Stimulated activated CD4-positive, alpha-beta T cell treated with anti-CD3 and anti-CD28 coated beads, Interleukin-15, amount 100 ng/mL, for 1 hour (primary cell): ENCODE data around the gene KIF1A.
"Not testable (repeated sequence)": the region's sequence is repeated elsewhere in the genome, so short reads cannot be mapped to it uniquely, and the experiment has no call there.

Source experiments
- DNase-seq, 2 donors: peaks; one replicate each; pipeline ENCODE4 v3.0.0-alpha.2; 2020; ENCODE audit warnings: low read depth in 1 of 2, low spot score in 1 of 2

KIF1A gene

DNA sequence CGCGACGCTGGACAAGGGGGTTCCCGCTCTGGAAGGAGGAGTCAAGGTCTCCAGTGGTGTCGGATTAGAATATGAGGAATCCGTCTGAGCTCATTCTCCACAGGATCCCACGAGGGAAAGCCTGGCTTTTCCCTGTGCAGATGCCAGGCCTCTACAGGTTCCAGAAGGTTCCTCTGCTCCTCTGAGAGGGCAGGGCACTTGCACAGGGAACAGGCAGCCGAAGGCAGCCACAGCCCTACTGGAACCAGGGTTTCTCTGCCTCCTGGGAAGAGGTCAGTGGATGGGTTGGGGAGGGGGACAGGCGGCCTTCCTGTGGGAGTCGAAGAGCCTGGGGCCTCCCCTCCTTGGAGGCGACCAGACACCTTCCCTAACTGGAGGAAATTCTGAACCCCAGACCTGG is 130.0 kb downstream of the KIF1A start:
- no peak for DNase-seq

DNA sequence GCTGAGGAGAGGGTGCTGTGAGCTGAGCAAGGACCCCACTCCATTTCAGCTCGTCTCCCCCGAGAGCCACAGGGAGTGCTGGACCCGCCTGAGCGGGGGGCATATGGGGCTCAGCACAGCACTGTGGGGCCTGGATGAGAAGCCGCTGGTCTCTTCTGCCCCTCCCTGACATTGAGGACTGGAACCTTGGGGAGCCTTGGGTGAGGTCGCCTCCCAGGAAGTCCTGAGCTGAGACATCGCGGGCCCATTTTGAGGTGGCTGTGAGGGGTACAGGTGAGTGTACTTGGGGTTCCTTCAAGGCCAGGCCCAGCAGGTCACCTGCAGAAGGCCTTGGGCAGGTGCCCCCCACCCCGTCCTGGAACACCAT is 131.5 kb downstream of the KIF1A start:
- no peak for DNase-seq

GRCh38 chr2:240687741-240688552 is 132.1 kb downstream of the KIF1A start:
- DNase-seq = no peak

- no peak for DNase-seq
Measured at GRCh38 chr2:240687045-240687740, 132.8 kb downstream of the KIF1A start.

DNA sequence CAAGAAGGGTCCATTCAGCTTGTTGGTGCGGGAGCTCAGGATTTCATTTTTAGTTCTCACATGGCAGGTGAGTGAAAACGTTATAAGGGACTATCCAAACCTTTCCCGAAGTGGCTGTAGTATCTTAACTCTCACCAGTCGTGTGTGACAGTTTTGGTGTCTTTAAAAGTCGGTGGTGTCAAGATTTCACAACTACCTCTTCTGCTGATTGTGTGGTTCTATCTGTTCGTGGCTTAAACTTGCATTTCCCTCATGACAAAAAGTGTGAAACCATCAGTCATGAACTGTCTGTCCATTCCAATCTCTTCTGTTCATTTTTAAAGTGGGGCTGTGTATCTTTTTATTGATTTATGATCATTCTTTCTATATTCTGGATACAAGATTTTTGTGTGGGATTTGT is 133.6 kb downstream of the KIF1A start:
- no peak for DNase-seq

- no peak for DNase-seq
Measured at GRCh38 chr2:240685771-240686371, 134.1 kb downstream of the KIF1A start.

DNA sequence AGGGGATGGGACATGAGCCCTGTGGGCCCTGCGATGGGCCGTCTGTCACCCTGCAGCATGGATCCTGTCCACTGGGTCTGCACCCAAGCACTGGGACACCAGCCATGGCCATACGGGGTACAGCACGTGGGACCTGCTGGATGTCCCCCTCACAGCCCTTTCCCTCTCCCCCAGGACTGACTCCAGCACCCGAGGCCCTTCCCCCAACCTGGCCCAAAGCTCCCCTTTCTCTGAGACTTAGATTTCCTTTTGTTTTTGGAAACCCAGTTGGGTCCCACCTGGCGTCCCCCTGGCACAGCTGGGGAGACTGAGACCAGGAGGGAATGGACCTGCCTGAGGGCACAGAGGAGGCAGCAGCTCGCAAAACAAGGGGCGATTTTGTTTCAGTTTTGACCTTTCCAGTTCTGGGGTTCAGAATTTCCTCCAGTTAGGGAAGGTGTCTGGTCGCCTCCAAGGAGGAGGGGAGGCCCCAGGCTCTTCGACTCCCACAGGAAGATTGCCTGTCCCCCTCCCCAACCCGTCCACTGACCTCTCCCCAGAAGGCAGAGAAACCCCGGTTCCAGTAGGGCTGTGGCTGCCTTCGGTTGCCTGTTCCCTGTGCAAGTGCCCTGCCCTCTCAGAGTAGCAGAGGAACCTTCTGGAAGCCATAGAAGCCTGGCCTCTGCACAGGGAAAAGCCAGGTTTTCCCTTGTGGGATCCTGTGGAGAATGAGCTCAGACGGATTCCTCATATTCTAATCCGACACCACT is 135.9 kb downstream of the KIF1A start:
- DNase-seq = not testable (repeated sequence)

GRCh38 chr2:240683329-240683979 is 136.6 kb downstream of the KIF1A start:
- not testable (repeated sequence) for DNase-seq

DNA sequence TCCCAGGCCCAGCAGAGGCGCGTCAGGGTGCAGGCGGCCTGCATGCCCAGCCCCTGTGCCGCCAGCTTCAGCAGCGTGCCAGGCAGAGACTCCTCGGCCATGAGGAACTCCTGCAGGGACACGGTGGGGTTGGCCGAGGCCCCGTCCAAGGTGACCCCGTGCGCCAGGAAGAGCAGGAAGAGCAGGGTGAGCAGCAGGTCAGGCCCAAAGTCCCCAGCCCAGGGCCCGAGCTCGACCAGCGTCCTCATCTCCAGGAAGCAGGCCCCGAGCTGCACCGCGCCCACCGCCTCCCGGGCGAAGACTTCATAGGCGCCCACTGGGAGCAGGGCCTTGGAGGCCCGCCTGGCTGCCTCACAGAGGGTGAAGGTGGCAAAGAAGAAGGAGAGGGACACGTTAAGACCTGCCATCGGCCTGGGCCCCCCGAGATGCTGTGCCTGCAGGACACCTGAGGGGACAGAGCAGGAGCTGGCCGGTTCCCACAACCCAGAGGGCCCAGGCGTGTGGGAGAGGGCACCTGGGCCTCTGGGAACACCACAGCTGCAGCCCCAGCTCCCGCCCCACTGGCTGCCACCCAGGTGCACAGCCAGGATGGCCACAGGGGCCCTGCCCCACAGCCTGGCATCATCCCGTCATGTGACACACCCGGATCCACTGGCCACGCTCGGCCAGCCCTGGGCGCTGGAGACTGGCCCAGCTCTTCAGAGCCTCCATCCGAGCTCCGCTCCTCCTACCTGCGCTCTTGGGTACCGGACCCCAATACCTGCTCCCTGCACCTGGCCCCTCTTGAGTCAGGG is 137.4 kb downstream of the KIF1A start, which contains the start of gene AQP12B:
Gene AQP12B (minus strand): TSS at position 455 of the 794 bp plus-strand sequence. CDS start 48 bp downstream, at position 407.
- DNase-seq = not testable (repeated sequence)

- not testable (repeated sequence) for DNase-seq
Measured at GRCh38 chr2:240680185-240680584, 139.8 kb downstream of the KIF1A start.

DNA sequence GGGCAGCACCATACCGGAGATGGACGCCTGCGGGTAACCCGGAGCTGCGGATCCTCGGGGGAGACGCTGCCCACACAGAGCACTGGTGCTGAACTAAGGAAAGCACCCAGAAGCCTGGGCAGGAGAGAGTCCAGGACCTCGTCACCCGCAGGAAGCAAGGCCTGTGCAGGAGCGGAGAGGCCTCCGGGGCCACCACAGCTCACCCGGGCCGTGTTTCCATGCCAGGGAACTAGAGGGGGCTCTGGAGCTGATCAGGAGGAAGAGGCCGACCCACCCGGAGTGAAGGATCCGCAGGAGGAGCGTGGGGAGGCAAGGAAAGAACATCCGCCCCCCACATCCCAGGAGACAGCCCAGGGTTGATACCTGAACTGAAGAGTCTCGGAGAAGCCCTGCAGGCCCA is 141.1 kb downstream of the KIF1A start:
- DNase-seq = not testable (repeated sequence)

DNA sequence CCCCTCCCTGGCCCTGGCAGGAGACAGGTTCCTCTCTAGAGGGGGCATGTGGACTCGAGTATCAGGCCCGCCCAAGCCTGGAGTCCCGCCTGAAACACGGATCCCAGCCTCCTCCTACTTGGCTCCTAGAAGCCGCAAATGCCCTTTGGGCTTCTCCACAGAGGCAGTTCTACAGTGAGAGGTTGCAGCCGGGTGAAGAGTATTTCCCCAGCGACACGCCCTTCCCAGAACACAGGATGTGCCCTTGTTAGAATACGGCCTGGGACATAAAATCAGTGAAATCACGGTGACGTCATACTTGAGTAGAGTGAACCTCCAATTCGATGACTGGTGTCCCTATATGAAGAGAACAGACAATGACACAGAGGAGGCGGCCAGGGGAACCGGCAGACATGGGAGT is 142.0 kb downstream of the KIF1A start:
- not testable (repeated sequence) for DNase-seq

DNA sequence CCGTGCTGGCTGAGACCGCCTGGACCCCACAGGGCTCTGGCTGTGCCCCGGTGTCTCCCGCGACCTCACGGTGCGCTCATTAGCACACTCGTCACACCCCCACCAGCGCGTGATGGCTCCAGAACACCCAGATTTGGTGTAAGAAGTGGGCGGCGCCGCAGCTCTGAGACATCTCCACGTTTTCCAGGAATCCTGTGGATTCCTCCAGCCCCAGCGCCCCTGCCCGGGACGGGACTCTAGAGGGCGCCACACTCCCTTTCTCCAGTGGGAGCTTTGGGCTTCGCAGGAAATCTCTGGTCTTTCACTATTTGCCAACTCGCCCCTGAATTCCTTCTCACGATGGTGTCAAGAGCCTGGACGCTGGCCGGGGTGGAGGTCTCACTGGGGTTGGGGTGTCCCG is 144.7 kb downstream of the KIF1A start:
- DNase-seq = not testable (repeated sequence)

DNA sequence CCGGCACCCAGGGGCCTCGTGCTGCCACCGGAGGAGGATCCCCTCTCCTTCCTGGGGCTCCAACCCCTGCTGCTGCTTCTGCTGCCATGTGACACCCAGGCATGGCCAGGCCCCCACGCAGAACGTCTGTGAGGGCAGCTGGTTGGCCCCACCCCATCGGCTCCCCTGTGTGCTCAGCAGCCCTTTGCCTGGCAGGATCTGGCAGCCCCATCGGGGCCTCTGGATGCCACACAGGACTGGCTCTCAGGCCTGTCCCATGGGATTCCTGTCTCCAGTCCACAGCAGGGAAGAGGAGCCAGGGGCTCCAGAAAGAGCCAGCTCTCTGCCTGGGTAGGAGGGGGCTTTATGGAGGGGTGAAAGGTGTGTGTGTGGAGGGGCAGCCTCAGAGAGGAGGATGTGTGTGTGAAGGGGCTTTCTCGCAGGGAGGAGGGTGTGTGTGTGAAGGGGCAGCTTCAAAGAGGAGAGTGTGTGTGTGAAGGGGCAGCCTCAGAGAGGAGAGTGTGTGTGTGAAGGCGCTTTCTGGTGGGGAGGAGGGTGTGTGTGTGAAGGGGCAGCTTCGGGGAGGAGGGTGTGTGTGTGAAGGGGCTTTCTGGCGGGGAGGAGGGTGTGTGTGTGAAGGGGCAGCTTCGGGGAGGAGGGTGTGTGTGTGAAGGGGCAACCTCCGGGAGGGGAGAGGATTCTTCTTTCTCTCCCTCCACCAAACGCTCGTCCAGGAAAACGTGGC is 145.4 kb downstream of the KIF1A start:
- not testable (repeated sequence) for DNase-seq

GRCh38 chr2:240672701-240673190 is 147.3 kb downstream of the KIF1A start:
- DNase-seq = no peak

- no peak for DNase-seq
Measured at GRCh38 chr2:240672076-240672700, 147.8 kb downstream of the KIF1A start.

DNA sequence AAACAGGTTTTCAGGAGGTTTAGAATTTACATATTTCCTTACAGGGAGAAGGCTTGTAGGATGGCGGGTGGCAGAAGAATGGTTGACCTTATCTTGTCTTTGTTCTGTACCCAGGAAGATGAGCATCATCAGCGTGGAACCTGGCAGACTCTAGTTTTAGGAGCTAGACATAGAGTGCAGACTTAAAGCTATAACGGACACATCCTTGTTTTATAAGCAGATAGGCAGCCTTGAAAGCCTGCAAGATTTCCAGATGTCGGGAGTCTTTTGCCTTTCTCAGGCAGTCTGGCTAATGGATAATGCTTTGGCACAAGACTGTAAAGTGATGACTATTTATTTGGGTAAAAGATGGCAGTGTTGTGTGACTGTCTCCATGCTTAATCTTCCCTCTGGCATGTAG is 149.1 kb downstream of the KIF1A start:
- DNase-seq = no peak

DNA sequence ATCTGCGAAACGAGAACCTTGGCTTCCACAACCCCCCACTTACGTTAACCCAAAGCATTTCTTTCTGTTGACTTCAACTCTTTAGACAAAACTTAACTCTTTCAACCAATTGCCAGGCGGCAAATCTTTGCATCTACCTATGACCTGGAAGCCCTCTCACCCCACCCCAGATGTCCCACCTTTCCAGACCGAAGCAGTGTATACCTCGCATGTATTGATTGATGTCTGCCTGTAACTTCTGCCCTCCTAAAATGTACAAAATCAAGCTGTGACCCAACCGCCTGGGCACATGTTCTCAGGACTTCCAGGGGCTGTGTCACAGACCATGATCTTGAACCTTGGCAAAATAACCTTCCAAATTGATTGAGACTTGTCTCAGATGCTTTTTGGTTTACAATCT is 149.6 kb downstream of the KIF1A start:
- DNase-seq = no peak

DNA sequence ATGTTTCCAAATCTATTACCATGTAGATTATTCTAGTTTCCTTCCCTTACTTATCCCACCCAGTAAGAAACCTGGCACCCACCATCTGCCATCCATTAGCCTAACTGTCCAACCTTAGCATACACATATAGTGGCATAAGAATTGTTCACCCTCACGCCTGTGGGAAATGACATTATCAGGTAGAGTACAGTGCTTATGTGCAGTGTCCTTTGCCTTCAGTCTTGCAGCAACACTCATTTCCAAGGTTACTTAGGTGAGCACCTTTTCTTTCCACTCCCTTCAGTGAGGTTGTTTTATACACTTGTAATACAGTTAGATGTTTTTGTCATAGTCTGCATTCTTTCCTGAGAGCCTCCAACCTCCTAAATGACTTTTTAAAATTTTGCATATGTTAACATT is 155.4 kb downstream of the KIF1A start:
- DNase-seq = no peak
